GM12878 (cell line): ENCODE measurements around the gene CPSF3. TPM values are rescaled to one million over a fixed set of nuclear protein-coding genes. Genes with fewer than 3 reads are reported as not detected.

ENCODE experiments used
- ATAC-seq: fragments of 200-7000 bp; cut with Tn5 transposase; 3 replicates; pipeline ENCODE4 v1.9.1; 2020; ENCODE audit warnings: mild to moderate bottlenecking, moderate library complexity
- BruUV-seq: library from RNA; stranded (reverse); fragments of 400-500 nt; replicated peaks from 2 replicates; lab custom pipeline; 2021; lab: Mats Ljungman, UMichigan
- CTCF ChIA-PET: fragments of 300-600 bp; sonication (Branson Sonifier 250); formaldehyde crosslinking; extraction: SDS; loops from one replicate; lab custom pipeline; 2021; ENCODE audit warnings: inconsistent platforms; lab: Yijun Ruan, JAX
- POLR2A ChIA-PET: fragments of 350-600 bp; formaldehyde crosslinking; extraction: SDS; loops from one replicate; lab custom pipeline; 2021; ENCODE audit warnings: inconsistent platforms; lab: Charles Lee
- RAD21 ChIA-PET: fragments of 300-600 bp; sonication (Branson Sonifier 250); formaldehyde crosslinking; loops from one replicate; lab custom pipeline; 2023; ENCODE audit warnings: antibody characterized with exemption; ENCODE audit not compliant: unreplicated experiment; lab: Charles Lee
- SMC1A ChIA-PET: fragments of 300-600 bp; sonication (Branson Sonifier 250); formaldehyde crosslinking; loops from one replicate; lab custom pipeline; 2023; ENCODE audit not compliant: unreplicated experiment, uncharacterized antibody; lab: Charles Lee
- DNase-seq: peaks from one replicate; pipeline ENCODE4 v3.0.0-alpha.2; 2011; ENCODE audit warnings: low read depth, low spot score
- FAIRE-seq: peaks from 3 replicates; lab custom pipeline; 2011; peaks lifted over from hg19 to GRCh38; lab: Jason Lieb, UNC
- H2AFZ ChIP-seq: 2 replicates; pipeline ENCODE4 v1.6.0; 2011; ENCODE audit warnings: low read depth, low read length, control low read depth; ENCODE audit not compliant: control insufficient read depth
- H3K27ac ChIP-seq: 2 replicates; pipeline ENCODE4 v1.5.1; 2011; ENCODE audit warnings: control low read depth; ENCODE audit not compliant: control insufficient read depth, insufficient read depth
- H3K27me3 ChIP-seq, 2 experiments: replicated peaks in 1 of 2; 2 replicates each; pipeline versions ENCODE4 v1.6.0 to v1.6.1; 2011; ENCODE audit warnings: low read length in 1 of 2; ENCODE audit not compliant: control insufficient read depth in 2 of 2, insufficient read depth in 2 of 2
- H3K36me3 ChIP-seq, 2 experiments: 2 replicates each; pipeline ENCODE4 v1.5.1; 2011; ENCODE audit warnings: low read length in 1 of 2; ENCODE audit not compliant: control insufficient read depth in 2 of 2, insufficient read depth in 2 of 2
- H3K4me1 ChIP-seq: 2 replicates; pipeline ENCODE4 v1.6.1; 2011; ENCODE audit warnings: mild to moderate bottlenecking, low read length, moderate library complexity, mixed read lengths; ENCODE audit not compliant: control insufficient read depth, insufficient read depth
- H3K4me2 ChIP-seq: 2 replicates; pipeline ENCODE4 v1.6.0; 2011; ENCODE audit warnings: control low read depth; ENCODE audit not compliant: control insufficient read depth, insufficient read depth
- H3K4me3 ChIP-seq: fragments of 200-600 bp; sonication (generic); 2 replicates; pipeline ENCODE4 v1.5.1; 2016
- H3K79me2 ChIP-seq: 2 replicates; pipeline ENCODE4 v1.6.0; 2011; ENCODE audit warnings: low read length; ENCODE audit not compliant: control insufficient read depth, insufficient read depth
- H3K9ac ChIP-seq: 2 replicates; pipeline ENCODE4 v1.8.0; 2011; ENCODE audit warnings: low read length, control low read depth, mixed read lengths; ENCODE audit not compliant: control insufficient read depth, insufficient read depth
- H3K9me3 ChIP-seq: replicated peaks from 3 replicates; pipeline ENCODE4 v1.5.1; 2011; ENCODE audit warnings: mild to moderate bottlenecking, low read length; ENCODE audit not compliant: control insufficient read depth, insufficient read depth
- H4K20me1 ChIP-seq: 2 replicates; pipeline ENCODE4 v1.6.0; 2011; ENCODE audit not compliant: control insufficient read depth, insufficient read depth
- CHD4 ChIP-seq: fragments of 200-600 bp; sonication (generic); IDR thresholded peaks from 2 replicates; pipeline ENCODE4 v1.6.1; 2016; ENCODE audit warnings: mild to moderate bottlenecking
- E2F8 ChIP-seq: fragments of 450-650 bp; IDR thresholded peaks from 2 replicates; pipeline ENCODE4 v1.6.1; 2018; ENCODE audit warnings: mild to moderate bottlenecking, low read depth, moderate library complexity; ENCODE audit not compliant: partially characterized antibody
- HDAC2 ChIP-seq: fragments of 200-600 bp; sonication (generic); IDR thresholded peaks from 2 replicates; pipeline ENCODE4 v1.6.1; 2017
- IKZF2 ChIP-seq, 2 experiments: fragments of 450-650 bp; IDR thresholded peaks; 2 replicates each; pipeline ENCODE4 v1.6.1; 2017; ENCODE audit warnings: mild to moderate bottlenecking in 2 of 2, moderate library complexity in 2 of 2
- MTA3 ChIP-seq: IDR thresholded peaks from 2 replicates; pipeline ENCODE4 v1.6.1; 2012; ENCODE audit warnings: low read length, inconsistent platforms, borderline replicate concordance
- NR2C1 ChIP-seq: fragments of 450-650 bp; IDR thresholded peaks from 2 replicates; pipeline ENCODE4 v1.6.1; 2017; ENCODE audit warnings: antibody characterized with exemption, mild to moderate bottlenecking, moderate library complexity
- RELA ChIP-seq: fragments of 450-650 bp; IDR thresholded peaks from 2 replicates; pipeline ENCODE4 v1.8.0; 2014; ENCODE audit warnings: borderline replicate concordance; ENCODE audit not compliant: partially characterized antibody
- RFX5 ChIP-seq: IDR thresholded peaks from 2 replicates; pipeline ENCODE4 v1.6.1; 2011; ENCODE audit warnings: low read depth, low read length, improper control_type of control experiment
- SKIL ChIP-seq: fragments of 450-650 bp; IDR thresholded peaks from 2 replicates; pipeline ENCODE4 v1.6.1; 2017; ENCODE audit warnings: mild to moderate bottlenecking, low read depth, inconsistent platforms; ENCODE audit not compliant: poor library complexity, severe bottlenecking
- USF1 ChIP-seq: IDR thresholded peaks from 2 replicates; pipeline ENCODE4 v1.6.1; 2011; ENCODE audit warnings: borderline replicate concordance, low read depth, mild to moderate bottlenecking, moderate library complexity, mixed read lengths, low read length; ENCODE audit not compliant: insufficient read depth; ENCODE audit errors: extremely low read length
- ZSCAN29 ChIP-seq: fragments of 450-650 bp; IDR thresholded peaks from 2 replicates; pipeline ENCODE4 v1.6.1; 2017; ENCODE audit warnings: mild to moderate bottlenecking, moderate library complexity
- ZZZ3 ChIP-seq: IDR thresholded peaks from 2 replicates; pipeline ENCODE4 v1.6.1; 2011; ENCODE audit warnings: low read depth; ENCODE audit not compliant: control insufficient read depth, insufficient read length
- WGBS: methylation state at CpG from one replicate; pipeline ENCODE4 v1.1.6; 2016; ENCODE audit warnings: low lambda C conversion rate; ENCODE audit not compliant: insufficient replicate concordance, insufficient coverage; ENCODE audit errors: missing lambda C conversion rate; 5-methylcytosine and 5-hydroxymethylcytosine counted together
- in situ Hi-C: fragments of 300-500 bp; cut with MboI; formaldehyde crosslinking; loops from 9 replicates; pipeline ENCODE4 v1.14.3; 2018; ENCODE audit warnings: mixed read lengths
- intact Hi-C: fragments of 100-400 bp; cut with micrococcal nuclease; formaldehyde crosslinking; loops from one replicate; pipeline ENCODE4 v1.14.2; 2022; ENCODE audit not compliant: unreplicated experiment
- polyA plus RNA-seq, 11 experiments: library from polyadenylated mRNA; depleted of rRNA in 4 of 11; unstranded in 6 of 11; stranded (reverse) in 5 of 11; fragments of >200 nt; fragmentation: Nextera tagmentation in 4 of 11; fragmentation: Illumina TruSeq in 1 of 11; extraction: Ambion mirVana in 4 of 11; extraction: Trizol in 1 of 11; gene quantifications; 1 replicate in 1 of 11; 2 replicates in 10 of 11; pipeline versions ENCODE4 v1.2.1 to v1.2.3, GENCODE V29; 2011 to 2016; ENCODE audit warnings: inconsistent platforms in 2 of 11, missing spikeins in 2 of 11, low read depth in 1 of 11
- total RNA-seq, 4 experiments: library from RNA; depleted of rRNA in 3 of 4; stranded (reverse); fragments of >200 nt in 3 of 4; fragmentation: Illumina TruSeq in 1 of 4; extraction: Trizol in 1 of 4; gene quantifications; 2 replicates each; pipeline versions ENCODE4 v1.2.1 to v1.2.3, GENCODE V29; 2013 to 2021
- TF ChIP-seq, protein P1 (sequence below): fragments of 450-650 bp; conservative IDR thresholded peaks from 2 replicates; pipeline ENCODE4 v1.6.1; 2017; ENCODE audit warnings: mild to moderate bottlenecking, moderate library complexity

Gene CPSF3
- total and polyA plus RNA-seq, 10 of the 15 experiments (the other 5 are each of a cell fraction or from before 2014, with no cell fraction given) = 34.5 to 108 (median 76.1) TPM

- TSS peak; percentile 63 for BruUV-seq
- H2AFZ ChIP-seq = peak overlapping the region; percentile 97
- no peak for TF ChIP-seq CHD4
- TF ChIP-seq MTA3 = no peak
- no peak for TF ChIP-seq IKZF2 (IDR thresholded peaks at IDR 0.05)
- no peak for TF ChIP-seq RELA
- no peak for TF ChIP-seq HDAC2
- no peak for TF ChIP-seq NR2C1
- TF ChIP-seq, protein P1, sequence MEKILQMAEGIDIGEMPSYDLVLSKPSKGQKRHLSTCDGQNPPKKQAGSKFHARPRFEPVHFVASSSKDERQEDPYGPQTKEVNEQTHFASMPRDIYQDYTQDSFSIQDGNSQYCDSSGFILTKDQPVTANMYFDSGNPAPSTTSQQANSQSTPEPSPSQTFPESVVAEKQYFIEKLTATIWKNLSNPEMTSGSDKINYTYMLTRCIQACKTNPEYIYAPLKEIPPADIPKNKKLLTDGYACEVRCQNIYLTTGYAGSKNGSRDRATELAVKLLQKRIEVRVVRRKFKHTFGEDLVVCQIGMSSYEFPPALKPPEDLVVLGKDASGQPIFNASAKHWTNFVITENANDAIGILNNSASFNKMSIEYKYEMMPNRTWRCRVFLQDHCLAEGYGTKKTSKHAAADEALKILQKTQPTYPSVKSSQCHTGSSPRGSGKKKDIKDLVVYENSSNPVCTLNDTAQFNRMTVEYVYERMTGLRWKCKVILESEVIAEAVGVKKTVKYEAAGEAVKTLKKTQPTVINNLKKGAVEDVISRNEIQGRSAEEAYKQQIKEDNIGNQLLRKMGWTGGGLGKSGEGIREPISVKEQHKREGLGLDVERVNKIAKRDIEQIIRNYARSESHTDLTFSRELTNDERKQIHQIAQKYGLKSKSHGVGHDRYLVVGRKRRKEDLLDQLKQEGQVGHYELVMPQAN = no peak
- no peak for TF ChIP-seq ZZZ3
- TF ChIP-seq E2F8 = no peak
- TF ChIP-seq SKIL = no peak
- TF ChIP-seq USF1 = peak; percentile 61
- no peak for TF ChIP-seq ZSCAN29
- no peak for TF ChIP-seq RFX5
Measured at GRCh38 chr2:9473308-9473984, 50.0 kb downstream of the CPSF3 start.

More at GRCh38 chr2:9473308-9473984, 50.0 kb downstream of the CPSF3 start:
- intact Hi-C loops = no loop called here
- no peak for FAIRE-seq
- peaks cover 23% of the 10 kb centered on the region for H3K79me2 ChIP-seq
- H3K9me3 ChIP-seq = no peaks in the 10 kb centered on the region; the same call in 1 of the 3 replicates
- peaks cover 0 to 13% of the 10 kb centered on the region in 2 experiments; a peak in 1 of 4 replicates for H3K36me3 ChIP-seq
- ATAC-seq = peak; percentile 42
- H3K4me3 ChIP-seq = peak overlapping the region; percentile 67
- RAD21 ChIA-PET = interaction anchor here (0.9 to 3.6 kb wide), 3 partner anchors 82 to 134 kb away, joined by 3 to 20 read pairs (median 3); partner anchors contain the start of gene ADAM17
- peak overlapping the region; percentile 90 for H3K27ac ChIP-seq
- H4K20me1 ChIP-seq = no peaks in the 10 kb centered on the region
- H3K4me2 ChIP-seq = peak overlapping the region; percentile 97
- CTCF ChIA-PET = interaction anchor here (0.6 to 3.1 kb wide), 12 partner anchors 9 to 296 kb away, joined by 3 to 17 read pairs (median 4); partner anchors contain the start of genes CPSF3 and ITGB1BP1
- in situ Hi-C loops = no loop called here
- SMC1A ChIA-PET = interaction anchor here (0.5 to 2.6 kb wide), 9 partner anchors 17 to 355 kb away, joined by 3 to 10 read pairs (median 4); partner anchors contain the start of gene ADAM17
- no peak for DNase-seq
- peak overlapping the region; percentile 92 for H3K9ac ChIP-seq
- POLR2A ChIA-PET = interaction anchor here (0.6 to 1.7 kb wide), 9 partner anchors 9 to 330 kb away, joined by 3 to 10 read pairs (median 3); partner anchors contain the start of gene ADAM17
- peaks cover 12% of the 10 kb centered on the region; the same call in 1 of the 2 replicates for H3K4me1 ChIP-seq
- no peaks in the 10 kb centered on the region for H3K27me3 ChIP-seq
- WGBS = 23% methylated on average over 24 of the region's 24 CpGs
